BLaER1 treated with 17β-estradiol and CSF1 and Interleukin-3, amounts not matched to agents 10 nM and 100 nM (cell line): ENCODE data around the gene NPHP4.

Experiments used
- H3K27ac ChIP-seq, 11 experiments: shearing (Covaris generic); formaldehyde crosslinking; 2 replicates each; pipeline ENCODE4 v1.8.1; 2022
- H3K27me3 ChIP-seq, 11 experiments: shearing (Covaris generic); formaldehyde crosslinking; 2 replicates each; pipeline ENCODE4 v1.8.1; 2022
- H3K36me3 ChIP-seq, 11 experiments: shearing (Covaris generic); formaldehyde crosslinking; 2 replicates each; pipeline ENCODE4 v1.8.1; 2022
- H3K4me1 ChIP-seq, 10 experiments: shearing (Covaris generic); formaldehyde crosslinking; 2 replicates each; pipeline ENCODE4 v1.8.1; 2022
- H3K4me2 ChIP-seq, 11 experiments: shearing (Covaris generic); formaldehyde crosslinking; 2 replicates each; pipeline ENCODE4 v1.8.1; 2022
- H3K4me3 ChIP-seq, 10 experiments: shearing (Covaris generic); formaldehyde crosslinking; 2 replicates each; pipeline ENCODE4 v1.8.1; 2022
- H3K9ac ChIP-seq, 11 experiments: shearing (Covaris generic); formaldehyde crosslinking; 2 replicates each; pipeline ENCODE4 v1.8.1; 2022
- H3K9me3 ChIP-seq, 11 experiments: shearing (Covaris generic); formaldehyde crosslinking; replicated peaks in 1 of 11; 2 replicates each; pipeline ENCODE4 v1.8.1; 2022
- H4K20me1 ChIP-seq, 11 experiments: shearing (Covaris generic); formaldehyde crosslinking; 2 replicates each; pipeline ENCODE4 v1.8.1; 2022
- Cebpa-rat ChIP-seq, 11 experiments: shearing (Covaris generic); IDR thresholded peaks; 2 replicates each; pipeline ENCODE4 v1.8.1; 2022

NPHP4 gene

DNA sequence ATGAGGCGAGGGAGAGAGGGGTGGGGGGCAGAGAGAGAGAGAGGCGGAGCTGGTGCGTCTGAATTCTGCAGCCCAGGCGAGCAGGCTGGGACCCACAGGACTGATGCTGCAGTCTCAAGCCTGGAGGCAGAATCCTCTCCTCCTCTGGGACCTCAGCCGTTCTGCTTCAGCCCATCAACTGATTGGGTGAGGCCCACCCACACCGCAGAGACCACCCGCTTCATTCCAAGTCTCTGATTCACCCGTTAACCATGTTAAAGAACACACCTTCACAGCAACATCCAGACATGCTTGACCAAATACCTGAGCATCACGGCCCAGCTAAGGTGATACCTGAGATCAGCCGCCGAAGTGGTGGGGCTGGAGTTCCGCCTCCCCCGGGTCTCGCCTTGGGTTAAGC is 147.8 kb downstream of the NPHP4 start:
- Histone ChIP-seq H4K20me1 (peaks cover 0 to 33% (median 0%) of the 10 kb centered on the region in 11 experiments; a peak in 5 of 22 replicates), H3K36me3 (no peaks in the 10 kb centered on the region), H3K4me2 (no peak overlapping the region), H3K9ac (no peak overlapping the region), H3K27ac (no peak overlapping the region), H3K4me3 (no peak overlapping the region), H3K27me3 (no peaks in the 10 kb centered on the region), H3K9me3 (no peaks in the 10 kb centered on the region), H3K4me1 (peaks cover 0 to 14% (median 0%) of the 10 kb centered on the region in 10 experiments; a peak in 9 of 20 replicates)
- no peak for TF ChIP-seq Cebpa-rat (IDR thresholded peaks at IDR 0.05)

DNA sequence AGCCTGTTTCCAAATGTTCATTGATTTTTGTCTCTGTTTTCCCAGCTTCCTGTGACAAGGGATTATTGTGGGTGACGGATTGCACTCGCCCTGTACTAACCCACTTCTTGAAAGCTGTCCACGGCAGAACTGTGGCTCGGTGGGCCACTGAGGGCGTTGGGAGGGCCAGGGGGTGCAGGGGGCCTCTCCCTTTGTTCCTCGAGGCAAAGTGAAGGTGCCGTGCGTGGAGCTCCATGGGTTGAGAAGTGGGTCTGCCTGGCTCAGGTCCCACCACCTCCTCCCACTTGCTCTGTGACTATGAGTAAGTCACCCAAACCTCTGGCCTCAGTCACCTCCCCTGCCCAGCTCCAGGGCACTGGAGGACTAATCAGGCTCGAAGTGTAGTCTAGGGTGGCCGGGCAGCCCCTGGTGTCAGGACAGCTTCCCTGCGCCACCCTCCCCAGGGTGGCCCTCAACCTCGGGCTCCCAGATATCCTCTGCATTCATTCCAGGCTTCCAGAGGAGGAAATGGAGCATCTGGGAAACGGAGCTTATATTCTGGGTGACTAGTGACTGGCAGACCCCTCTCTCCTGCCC is 148.6 kb downstream of the NPHP4 start:
- H3K9me3 ChIP-seq, result no peaks in the 10 kb centered on the region
- no peaks in the 10 kb centered on the region for H3K36me3 ChIP-seq
- H3K4me3 ChIP-seq, result no peak overlapping the region
- peaks cover 0 to 6% (median 0%) of the 10 kb centered on the region in 10 experiments; a peak in 1 of 20 replicates for H3K4me1 ChIP-seq
- H3K9ac ChIP-seq, result no peak overlapping the region
- H3K27me3 ChIP-seq, result no peaks in the 10 kb centered on the region
- H3K27ac ChIP-seq, result no peak overlapping the region
- H3K4me2 ChIP-seq, result no peak overlapping the region
- TF ChIP-seq Cebpa-rat (IDR thresholded peaks at IDR 0.05), result no peak
- H4K20me1 ChIP-seq, result peaks cover 0 to 33% (median 0%) of the 10 kb centered on the region in 11 experiments; a peak in 5 of 22 replicates

DNA sequence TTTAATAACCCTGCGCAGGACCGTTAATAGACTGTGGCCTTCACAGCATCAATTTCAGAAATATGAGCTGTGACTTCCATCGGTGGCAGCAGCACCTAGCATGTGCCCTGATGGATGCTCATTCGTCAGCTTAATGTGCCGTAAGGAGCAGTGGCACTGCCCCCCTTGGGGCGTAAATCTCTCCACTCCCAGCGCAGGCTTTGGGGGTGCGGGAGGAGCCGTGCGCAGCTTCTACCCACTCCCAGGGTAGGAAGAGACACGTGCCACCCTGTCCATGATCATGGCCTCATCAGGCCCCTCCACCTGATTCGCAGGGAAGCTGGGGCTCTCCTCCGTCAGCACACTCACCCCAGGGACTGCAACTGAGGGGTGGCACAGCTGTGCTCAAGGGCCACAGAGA is 149.5 kb downstream of the NPHP4 start:
- Histone ChIP-seq H4K20me1 (peaks cover 0 to 33% (median 0%) of the 10 kb centered on the region in 11 experiments; a peak in 5 of 22 replicates), H3K9ac (no peak overlapping the region), H3K9me3 (no peaks in the 10 kb centered on the region), H3K27me3 (no peaks in the 10 kb centered on the region), H3K4me2 (no peak overlapping the region), H3K36me3 (no peaks in the 10 kb centered on the region), H3K4me1 (peaks cover 0 to 6% (median 0%) of the 10 kb centered on the region in 10 experiments; a peak in 1 of 20 replicates), H3K27ac (no peak overlapping the region), H3K4me3 (no peak overlapping the region)
- TF ChIP-seq Cebpa-rat (IDR thresholded peaks at IDR 0.05), result no peak

DNA sequence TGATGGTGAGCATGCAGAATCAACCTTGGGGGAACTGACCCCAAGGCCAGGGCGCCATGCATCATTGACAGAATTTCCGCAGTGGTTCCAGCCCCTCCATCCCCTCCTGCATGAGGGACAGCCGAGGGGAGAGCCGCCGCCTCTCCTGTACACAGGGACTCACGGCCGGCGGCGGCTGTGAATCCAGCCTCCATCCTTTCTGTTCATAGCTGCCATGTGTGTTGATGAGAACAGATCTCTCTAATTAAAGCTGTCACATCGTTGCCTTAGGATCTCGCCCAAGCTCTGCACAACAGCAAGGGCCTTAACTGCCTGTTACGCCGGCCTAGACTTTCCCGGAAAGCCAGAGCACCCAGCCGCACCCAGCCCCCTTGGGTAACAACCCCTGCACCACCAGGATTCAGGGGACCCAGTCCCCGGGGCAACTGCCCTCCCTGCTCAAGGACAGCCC is 151.6 kb downstream of the NPHP4 start:
- H3K4me3 ChIP-seq, result no peak overlapping the region
- H3K27ac ChIP-seq, result no peak overlapping the region
- H3K36me3 ChIP-seq, result no peaks in the 10 kb centered on the region
- peaks cover 0 to 16% (median 0%) of the 10 kb centered on the region in 11 experiments; a peak in 6 of 22 replicates for H4K20me1 ChIP-seq
- no peak overlapping the region for H3K4me2 ChIP-seq
- no peak for TF ChIP-seq Cebpa-rat (IDR thresholded peaks at IDR 0.05)
- H3K9ac ChIP-seq, result no peak overlapping the region; a peak in 1 of 22 replicates
- H3K27me3 ChIP-seq, result peaks cover 0 to 12% (median 0%) of the 10 kb centered on the region in 11 experiments; a peak in 4 of 22 replicates
- peaks cover 9 to 23% (median 18%) of the 10 kb centered on the region in 10 experiments for H3K4me1 ChIP-seq
- no peaks in the 10 kb centered on the region for H3K9me3 ChIP-seq

DNA sequence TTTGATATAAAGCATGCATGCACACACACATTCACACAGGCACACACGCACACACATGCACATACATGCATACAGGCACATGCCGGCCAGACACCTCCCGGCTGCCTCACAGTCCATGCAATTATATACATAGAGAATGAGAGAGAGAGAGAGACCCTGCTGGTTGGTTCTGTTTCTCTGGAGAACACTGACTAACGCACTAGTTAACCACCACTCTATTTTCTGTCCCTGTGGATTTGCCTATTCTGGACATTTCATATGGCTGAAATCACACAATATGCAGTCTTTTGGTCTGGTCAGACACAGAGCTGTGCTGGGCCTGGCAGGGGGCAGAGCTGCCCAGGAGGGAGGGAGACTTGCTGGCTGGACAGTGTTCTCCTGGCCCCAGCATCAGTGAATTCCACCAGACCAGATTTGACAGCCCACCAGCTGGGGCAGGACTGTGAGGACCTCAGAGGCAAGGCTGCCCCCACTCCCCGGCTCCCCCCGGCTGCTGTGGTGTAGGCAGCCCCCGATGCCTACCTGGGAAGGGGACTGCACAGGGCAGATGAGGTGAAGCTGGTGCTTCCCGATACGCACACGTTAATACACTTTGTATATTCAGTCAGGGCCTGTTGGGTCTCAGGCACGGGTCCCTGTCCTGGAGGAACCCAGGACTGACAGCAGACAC is 152.2 kb downstream of the NPHP4 start:
- Histone ChIP-seq H3K9ac (no peak overlapping the region; a peak in 1 of 22 replicates), H4K20me1 (peaks cover 0 to 16% (median 0%) of the 10 kb centered on the region in 11 experiments; a peak in 6 of 22 replicates), H3K27ac (no peak overlapping the region), H3K4me2 (no peak overlapping the region), H3K36me3 (no peaks in the 10 kb centered on the region), H3K9me3 (no peaks in the 10 kb centered on the region), H3K27me3 (peaks cover 0 to 13% (median 0%) of the 10 kb centered on the region in 11 experiments; a peak in 4 of 22 replicates), H3K4me3 (no peak overlapping the region), H3K4me1 (peaks cover 8 to 29% (median 24%) of the 10 kb centered on the region in 10 experiments)
- TF ChIP-seq Cebpa-rat (IDR thresholded peaks at IDR 0.05), result no peak

DNA sequence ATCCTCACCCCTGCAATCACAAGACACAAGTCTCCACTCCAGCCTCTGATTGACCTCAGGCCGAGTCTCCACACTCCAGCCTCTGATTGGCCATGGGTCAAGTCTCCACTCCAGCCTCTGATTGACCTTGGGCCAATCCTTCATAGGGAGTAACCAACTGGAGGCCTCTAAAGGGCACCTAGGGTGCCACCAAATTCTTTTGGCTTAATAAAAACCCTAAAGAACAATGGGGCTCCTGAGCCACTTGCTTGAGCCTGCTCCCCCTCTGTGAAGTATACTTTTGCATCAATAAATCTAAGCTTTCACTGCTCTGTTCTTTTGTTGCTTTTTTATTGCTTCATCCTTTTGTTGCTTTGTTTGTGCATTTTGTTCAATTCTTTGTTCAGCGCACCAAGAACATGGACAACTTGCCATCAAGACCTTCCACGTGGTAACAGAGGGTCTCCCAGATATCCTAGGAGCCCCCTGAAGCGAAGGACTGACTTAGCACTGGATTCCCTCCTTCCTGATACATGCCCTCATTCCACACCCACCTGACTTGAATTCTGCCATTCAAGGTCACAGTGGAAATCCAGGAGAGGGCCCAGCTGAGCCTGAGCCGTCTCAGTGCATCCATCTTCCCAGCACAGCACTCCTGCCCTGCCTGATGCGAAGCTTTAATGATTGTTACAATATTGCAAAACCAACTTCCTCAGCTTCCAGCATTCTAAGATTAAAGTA is 152.9 kb downstream of the NPHP4 start:
- peaks cover 0 to 16% (median 0%) of the 10 kb centered on the region in 11 experiments; a peak in 5 of 22 replicates for H4K20me1 ChIP-seq
- H3K4me2 ChIP-seq, result no peak overlapping the region
- H3K9me3 ChIP-seq, result no peaks in the 10 kb centered on the region
- H3K36me3 ChIP-seq, result no peaks in the 10 kb centered on the region
- H3K4me1 ChIP-seq, result peaks cover 7 to 36% (median 29%) of the 10 kb centered on the region in 10 experiments
- H3K4me3 ChIP-seq, result no peak overlapping the region
- H3K27ac ChIP-seq, result no peak overlapping the region
- no peak for TF ChIP-seq Cebpa-rat (IDR thresholded peaks at IDR 0.05)
- peaks cover 0 to 16% (median 0%) of the 10 kb centered on the region in 11 experiments; a peak in 4 of 22 replicates for H3K27me3 ChIP-seq
- no peak overlapping the region for H3K9ac ChIP-seq

DNA sequence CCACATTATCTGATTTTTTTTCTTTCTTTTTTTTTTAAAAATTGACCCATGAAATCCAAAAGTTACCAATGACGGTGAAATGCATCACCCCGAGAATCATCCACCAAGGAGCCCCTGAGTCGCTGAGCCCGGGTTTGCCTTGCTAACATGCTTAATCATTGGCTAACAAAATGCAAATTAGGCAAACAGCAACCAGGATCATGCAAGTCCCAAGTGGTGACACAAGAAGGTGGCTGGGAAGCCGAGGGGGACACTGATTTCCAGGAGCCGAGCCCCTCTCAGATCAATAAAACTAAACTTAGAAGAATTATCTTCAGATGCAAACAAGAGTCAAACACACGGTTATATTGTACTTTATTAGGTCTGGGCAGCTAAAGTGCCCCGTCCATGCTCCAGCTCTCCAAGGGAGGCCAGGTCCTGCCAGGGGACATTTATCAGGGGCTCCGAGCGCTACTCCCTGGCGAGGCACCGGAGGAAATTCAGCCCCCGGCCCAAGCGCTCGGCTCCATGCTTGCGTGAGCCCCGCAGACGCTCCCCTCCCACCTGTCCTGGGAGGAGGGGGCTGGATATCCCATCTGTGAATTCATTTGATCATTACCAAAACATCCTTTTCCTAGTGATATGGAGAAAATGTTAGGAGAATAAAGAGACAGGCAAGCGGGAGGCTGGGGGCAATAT is 154.1 kb downstream of the NPHP4 start:
- TF ChIP-seq Cebpa-rat (IDR thresholded peaks at IDR 0.05), result no peak
- H3K9me3 ChIP-seq, result no peaks in the 10 kb centered on the region
- peaks cover 0 to 16% (median 0%) of the 10 kb centered on the region in 11 experiments; a peak in 4 of 22 replicates for H3K27me3 ChIP-seq
- H3K27ac ChIP-seq, result no peak overlapping the region
- H3K4me1 ChIP-seq, result peaks cover 7 to 47% (median 31%) of the 10 kb centered on the region in 10 experiments
- peaks cover 0 to 19% (median 0%) of the 10 kb centered on the region in 11 experiments; a peak in 4 of 22 replicates for H4K20me1 ChIP-seq
- no peaks in the 10 kb centered on the region for H3K36me3 ChIP-seq
- H3K4me3 ChIP-seq, result no peak overlapping the region
- no peak overlapping the region for H3K4me2 ChIP-seq
- H3K9ac ChIP-seq, result no peak overlapping the region

DNA sequence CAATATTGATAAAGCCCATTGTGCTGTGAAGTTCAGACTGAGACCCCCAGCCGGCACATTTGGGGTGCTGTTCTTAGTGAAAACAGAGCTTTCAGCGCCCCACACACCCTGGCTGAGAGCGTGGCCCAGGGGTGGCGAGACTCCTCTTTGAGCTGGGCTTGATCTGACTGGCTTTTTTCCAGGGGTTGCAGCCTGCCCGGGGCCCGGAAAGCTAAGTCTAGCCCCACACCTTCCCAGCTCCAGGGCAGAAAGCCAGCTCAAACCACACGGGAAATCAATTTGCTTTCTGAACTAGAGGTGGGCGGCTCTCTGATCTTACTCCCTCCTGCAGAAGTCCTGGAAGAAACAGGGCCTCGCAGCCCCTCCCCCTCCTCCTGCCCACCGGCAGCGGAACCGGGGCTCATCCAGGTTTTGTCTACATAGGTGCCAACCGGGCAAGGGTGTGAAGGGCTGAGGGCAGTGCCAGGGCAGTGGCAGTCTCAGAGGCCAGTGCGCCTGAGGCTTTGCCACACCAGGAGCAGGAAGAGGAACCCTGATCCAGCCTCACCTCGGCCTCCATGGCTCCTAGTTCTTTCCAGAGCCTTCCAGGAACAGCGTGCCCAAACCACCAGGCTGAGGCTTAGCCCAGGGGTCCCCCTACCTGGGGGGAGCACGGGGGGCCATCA is 155.3 kb downstream of the NPHP4 start:
- peak overlapping the region in 2 of 11 experiments; percentile 4 to 20; a peak in 3 of 22 replicates for H3K9ac ChIP-seq
- H3K4me3 ChIP-seq, result no peak overlapping the region
- H4K20me1 ChIP-seq, result peaks cover 0 to 19% (median 0%) of the 10 kb centered on the region in 11 experiments; a peak in 4 of 22 replicates
- H3K4me1 ChIP-seq, result peaks cover 7 to 54% (median 32%) of the 10 kb centered on the region in 10 experiments
- no peak overlapping the region for H3K27ac ChIP-seq
- peaks cover 0 to 16% (median 0%) of the 10 kb centered on the region in 11 experiments; a peak in 4 of 22 replicates for H3K27me3 ChIP-seq
- H3K36me3 ChIP-seq, result no peaks in the 10 kb centered on the region
- TF ChIP-seq Cebpa-rat (IDR thresholded peaks at IDR 0.05), result no peak
- H3K9me3 ChIP-seq, result no peaks in the 10 kb centered on the region
- H3K4me2 ChIP-seq, result peak overlapping the region in 10 of 11 experiments; percentile 35 to 87 (median 74); a peak in 20 of 22 replicates
